ENCODE results near the gene RNF11.

RNF11 gene

GRCh38 chr1:51301152-51301843, 65.2 kb downstream of the RNF11 start:
- peaks cover 13% of the 10 kb centered on the region for H3K36me3 ChIP-seq
- H3K4me3 ChIP-seq (ENCODE audit: low read depth, low read length) = no peak overlapping the region
- no peak for DNase-seq
- H3K27me3 ChIP-seq (ENCODE audit: insufficient read depth, low read depth, severe bottlenecking) = no peaks in the 10 kb centered on the region
- peaks cover 10% of the 10 kb centered on the region for H3K9me3 ChIP-seq (ENCODE audit: severe bottlenecking)
- no peak for TF ChIP-seq CTCF (IDR thresholded peaks at IDR 0.05; ENCODE audit: low read depth, low read length)
- H3K27ac ChIP-seq = peak overlapping the region; percentile 38; the same call in 1 of the 2 replicates

- Histone ChIP-seq H3K4me3 (ENCODE audit: low read depth, low read length) (no peak overlapping the region), H3K27me3 (ENCODE audit: insufficient read depth, low read depth, severe bottlenecking) (no peaks in the 10 kb centered on the region), H3K36me3 (peaks cover 13% of the 10 kb centered on the region), H3K9me3 (ENCODE audit: severe bottlenecking) (peaks cover 10% of the 10 kb centered on the region), H3K27ac (peak overlapping the region; percentile 38; the same call in 1 of the 2 replicates)
- no peak for TF ChIP-seq CTCF (IDR thresholded peaks at IDR 0.05; ENCODE audit: low read depth, low read length)
- DNase-seq = peak; percentile 29
Measured at GRCh38 chr1:51301844-51302162, 65.7 kb downstream of the RNF11 start.

- Histone ChIP-seq H3K27ac (no peak overlapping the region), H3K27me3 (ENCODE audit: insufficient read depth, low read depth, severe bottlenecking) (no peaks in the 10 kb centered on the region), H3K9me3 (ENCODE audit: severe bottlenecking) (peaks cover 10% of the 10 kb centered on the region), H3K4me3 (ENCODE audit: low read depth, low read length) (no peak overlapping the region), H3K36me3 (peaks cover 13% of the 10 kb centered on the region)
- DNase-seq = no peak
- no peak for TF ChIP-seq CTCF (IDR thresholded peaks at IDR 0.05; ENCODE audit: low read depth, low read length)
Measured at GRCh38 chr1:51302270-51302669, 66.2 kb downstream of the RNF11 start.

- Histone ChIP-seq H3K27ac (no peak overlapping the region), H3K9me3 (ENCODE audit: severe bottlenecking) (peaks cover 10% of the 10 kb centered on the region), H3K36me3 (peaks cover 13% of the 10 kb centered on the region), H3K4me3 (ENCODE audit: low read depth, low read length) (no peak overlapping the region), H3K27me3 (ENCODE audit: insufficient read depth, low read depth, severe bottlenecking) (no peaks in the 10 kb centered on the region)
- DNase-seq = no peak
- no peak for TF ChIP-seq CTCF (IDR thresholded peaks at IDR 0.05; ENCODE audit: low read depth, low read length)
Measured at GRCh38 chr1:51302746-51303145, 66.7 kb downstream of the RNF11 start.

- no peak for DNase-seq
- Histone ChIP-seq H3K27ac (no peak overlapping the region), H3K4me3 (ENCODE audit: low read depth, low read length) (no peak overlapping the region), H3K36me3 (peaks cover 13% of the 10 kb centered on the region), H3K9me3 (ENCODE audit: severe bottlenecking) (peaks cover 10% of the 10 kb centered on the region), H3K27me3 (ENCODE audit: insufficient read depth, low read depth, severe bottlenecking) (no peaks in the 10 kb centered on the region)
- TF ChIP-seq CTCF (IDR thresholded peaks at IDR 0.05; ENCODE audit: low read depth, low read length) = no peak
Measured at GRCh38 chr1:51303315-51303714, 67.2 kb downstream of the RNF11 start.

- Histone ChIP-seq H3K9me3 (ENCODE audit: severe bottlenecking) (peaks cover 8% of the 10 kb centered on the region), H3K36me3 (peaks cover 13% of the 10 kb centered on the region), H3K27ac (no peak overlapping the region), H3K4me3 (ENCODE audit: low read depth, low read length) (no peak overlapping the region), H3K27me3 (ENCODE audit: insufficient read depth, low read depth, severe bottlenecking) (no peaks in the 10 kb centered on the region)
- TF ChIP-seq CTCF (IDR thresholded peaks at IDR 0.05; ENCODE audit: low read depth, low read length) = no peak
- DNase-seq = no peak
Measured at GRCh38 chr1:51303751-51304251, 67.7 kb downstream of the RNF11 start.

Measured in WERI-Rb-1 (cell line).